Adipose tissue (tissue), 3 donors: ENCODE results near the gene DNAJB14. TPM values are rescaled to one million over a fixed set of nuclear protein-coding genes. Genes with fewer than 3 reads are reported as not detected.
A peak's percentile ranks its signal among the peaks of the same experiment; 100 is the strongest.
"Not testable (repeated sequence)": the region's sequence is repeated elsewhere in the genome, so short reads cannot be mapped to it uniquely, and the experiment has no call there.

Experiments
- H3K27ac ChIP-seq: one replicate; pipeline ENCODE4 v1.5.1; 2013; ENCODE audit warnings: low read depth, low read length
- whole genome bisulfite sequencing, 3 donors: extraction: QIAGEN DNeasy Blood & Tissue Kit; methylation state at CpG; one replicate each; pipeline ENCODE4 v1.1.7; 2013; 5-methylcytosine and 5-hydroxymethylcytosine counted together
- polyA plus RNA-seq, 3 donors: library from polyadenylated mRNA; stranded (reverse); fragments of 200-250 nt; gene quantifications; one replicate each; pipeline ENCODE4 v1.2.3, GENCODE V29; 2013
- donor health status: healthy with polysubstance abuse.
- donor health status: Bipolar disorder and iron deficiency.
- donor health status: healthy.

The DNAJB14 gene
- 10 to 100 TPM in 1 of 3 donors, 1 to 10 TPM in 2; 5.3 to 22.1 (median 7.0) TPM for polyA plus RNA-seq

- WGBS, 3 donors: 1 to 3% (median 1%) methylated on average over 58 to 87 of the region's 87 CpGs
- H3K27ac ChIP-seq: peak within 1 kb of the TSS; percentile 30
These were observed at the start of gene DNAJB14 for GRCh38 chr4:99946356-99947189. Gene DNAJB14 (minus strand): TSS chr4:99946618. CDS start chr4:99946571, 47 bp downstream.

GRCh38 chr4:99991741-99992140 is 45.3 kb upstream of the DNAJB14 start:
- 32 to 48% (median 44%) methylated on average over 3 of the region's 3 CpGs for WGBS, 3 donors
- H3K27ac ChIP-seq: no peak overlapping the region

GRCh38 chr4:99987681-99988080 is 41.3 kb upstream of the DNAJB14 start:
- no peak overlapping the region for H3K27ac ChIP-seq

GRCh38 chr4:99986792-99987191 is 40.4 kb upstream of the DNAJB14 start:
- WGBS, 3 donors: 82 to 89% (median 87%) methylated on average over 4 of the region's 4 CpGs
- H3K27ac ChIP-seq: no peak overlapping the region

GRCh38 chr4:99983289-99983943 is 37.0 kb upstream of the DNAJB14 start:
- WGBS, 3 donors: 79 to 87% (median 81%) methylated on average over 4 of the region's 4 CpGs
- no peak overlapping the region for H3K27ac ChIP-seq

GRCh38 chr4:99979872-99980271 is 33.5 kb upstream of the DNAJB14 start:
- H3K27ac ChIP-seq: no peak overlapping the region

- no peak overlapping the region for H3K27ac ChIP-seq
- 94 to 97% (median 95%) methylated on average over 12 of the region's 12 CpGs for WGBS, 3 donors
These were observed 25.2 kb upstream of the DNAJB14 start for GRCh38 chr4:99971453-99972111.

- H3K27ac ChIP-seq: no peak overlapping the region
- WGBS, 3 donors: 48 to 74% (median 64%) methylated on average over 1 of the region's 1 CpG
These were observed 21.9 kb upstream of the DNAJB14 start for GRCh38 chr4:99968330-99968729.

- WGBS, 3 donors: 94 to 96% (median 96%) methylated on average over 3 of the region's 3 CpGs
- H3K27ac ChIP-seq: no peak overlapping the region
These were observed 20.3 kb upstream of the DNAJB14 start for GRCh38 chr4:99966692-99967091.

- 55 to 84% (median 75%) methylated on average over 5 of the region's 5 CpGs for WGBS, 3 donors
- H3K27ac ChIP-seq: no peak overlapping the region
These were observed 19.4 kb upstream of the DNAJB14 start for GRCh38 chr4:99965674-99966350.

GRCh38 chr4:99965173-99965572 is 18.8 kb upstream of the DNAJB14 start:
- no peak overlapping the region for H3K27ac ChIP-seq

- H3K27ac ChIP-seq: no peak overlapping the region
- 87 to 97% (median 96%) methylated on average over 1 of the region's 1 CpG for WGBS, 3 donors
These were observed 15.3 kb upstream of the DNAJB14 start for GRCh38 chr4:99961711-99962110.

GRCh38 chr4:99960648-99961047 is 14.2 kb upstream of the DNAJB14 start:
- 87 to 92% (median 89%) methylated on average over 2 of the region's 2 CpGs for WGBS, 3 donors
- H3K27ac ChIP-seq: no peak overlapping the region

GRCh38 chr4:99958207-99958606 is 11.8 kb upstream of the DNAJB14 start:
- WGBS, 3 donors: 90 to 97% (median 97%) methylated on average over 3 of the region's 3 CpGs
- not testable (repeated sequence) for H3K27ac ChIP-seq

GRCh38 chr4:99950913-99951254 is 4.5 kb upstream of the DNAJB14 start:
- no peak overlapping the region for H3K27ac ChIP-seq
- 0 to 1% (median 1%) methylated on average over 8 of the region's 8 CpGs for WGBS, 3 donors

GRCh38 chr4:99949999-99950912 is 3.8 kb upstream of the DNAJB14 start, which contains the start of gene H2AZ1:
Gene H2AZ1 (minus strand): TSS chr4:99950275. CDS start chr4:99950170, 105 bp downstream.
- H3K27ac ChIP-seq: peak within 1 kb of the TSS; percentile 65
- 0 to 1% (median 0%) methylated on average over 63 to 76 of the region's 76 CpGs for WGBS, 3 donors

GRCh38 chr4:99949034-99949998 is 2.9 kb upstream of the DNAJB14 start:
- WGBS, 3 donors: 0% methylated on average over 77 to 98 of the region's 98 CpGs
- H3K27ac ChIP-seq: no peak overlapping the region
